ENCODE data around the gene TBC1D22B. TPM values are rescaled to one million over a fixed set of nuclear protein-coding genes. Genes with fewer than 3 reads are reported as not detected.

Gene TBC1D22B
- total and polyA plus RNA-seq, 2 of the 13 experiments (the other 11 are each of a cell fraction or from before 2014, with no cell fraction given) = 9.7 to 12.9 TPM

- H3K36me3 ChIP-seq (replicated peaks in 1 of 2; ENCODE audit: control insufficient read depth in 1 of 2, insufficient read depth in 2 of 2, low read length in 2 of 2) = no peaks in the 10 kb centered on the region
- POLR2A ChIA-PET = no interaction called here
- no peaks in the 10 kb centered on the region for H3K79me2 ChIP-seq (ENCODE audit: insufficient read depth, low read length)
- DNase-seq (ENCODE audit: low spot score) (no peak), ATAC-seq (no peak), FAIRE-seq (no peak)
- no peak overlapping the region for H3K27ac ChIP-seq (ENCODE audit: extremely low read length, insufficient read depth, low read length)
- in situ Hi-C loops (cut with HindIII; ENCODE audit: extremely low pct_ligation_motif_present, low pct_unique_long_range_greater_than_20kb) (no loop called here), intact Hi-C loops (cut with micrococcal nuclease; ENCODE audit: unreplicated experiment) (loop anchor here (2.0 kb wide), 1 partner anchor 74 kb away; no protein-coding TSS in a partner anchor)
- WGBS (ENCODE audit: low lambda C conversion rate) = 77% methylated on average over 5 of the region's 5 CpGs
- no peak overlapping the region for H2AFZ ChIP-seq (ENCODE audit: low read length)
- no peaks in the 10 kb centered on the region for H4K20me1 ChIP-seq (ENCODE audit: insufficient read depth, low read length)
- H3K4me1 ChIP-seq (ENCODE audit: insufficient read depth, low read length) = peaks cover 12% of the 10 kb centered on the region
- H3K27me3 ChIP-seq (ENCODE audit: control insufficient read depth in 1 of 2, insufficient read depth in 2 of 2, low read length in 2 of 2) = no peaks in the 10 kb centered on the region
- no peak overlapping the region for H3K4me3 ChIP-seq (replicated peaks in 1 of 3; ENCODE audit: insufficient read depth in 1 of 3, low read depth in 2 of 3, low read length in 3 of 3)
- H3K4me2 ChIP-seq (ENCODE audit: low read depth, low read length) = no peak overlapping the region
- H3K9ac ChIP-seq (ENCODE audit: insufficient read depth, low read depth, low read length) = no peak overlapping the region
- CTCF ChIA-PET (ENCODE audit: low intra/inter-chr PET ratio, low total read pairs) = no interaction called here
- BruUV-seq (replicated peaks) = no TSS peak
- H3K9me3 ChIP-seq (ENCODE audit: low read length) = no peaks in the 10 kb centered on the region
- TF ChIP-seq HMGXB4 (CRISPR knock-in tag; IDR thresholded peaks at IDR 0.05; ENCODE audit: borderline replicate concordance in 1 of 2, low read depth in 1 of 2) = no peak
- TF ChIP-seq PBX3 (CRISPR knock-in tag; IDR thresholded peaks at IDR 0.05; ENCODE audit: borderline replicate concordance) = no peak
- TF ChIP-seq PLSCR1 (CRISPR knock-in tag; IDR thresholded peaks at IDR 0.05; ENCODE audit: borderline replicate concordance) = no peak
- no peak for TF ChIP-seq ZNF746 (CRISPR knock-in tag; IDR thresholded peaks at IDR 0.05)
- TF ChIP-seq ZNF460 (CRISPR knock-in tag; IDR thresholded peaks at IDR 0.05; ENCODE audit: borderline replicate concordance) = no peak
- no peak for TF ChIP-seq MED13 (CRISPR knock-in tag; IDR thresholded peaks at IDR 0.05)
- no peak for TF ChIP-seq KLF9 (CRISPR knock-in tag; IDR thresholded peaks at IDR 0.05; ENCODE audit: low read depth)
- TF ChIP-seq ZNF740 (CRISPR knock-in tag; IDR thresholded peaks at IDR 0.05) = no peak
- no peak for TF ChIP-seq HNF1A (IDR thresholded peaks at IDR 0.05; ENCODE audit: low read depth)
- TF ChIP-seq HNF1A (CRISPR knock-in tag; IDR thresholded peaks at IDR 0.05; ENCODE audit: borderline replicate concordance) = no peak
- TF ChIP-seq SMAD9 (CRISPR knock-in tag; IDR thresholded peaks at IDR 0.05) = no peak
- TF ChIP-seq DBP (CRISPR knock-in tag; IDR thresholded peaks at IDR 0.05; ENCODE audit: not compliant biosample characterization) = no peak
- TF ChIP-seq NFE2 (CRISPR knock-in tag; IDR thresholded peaks at IDR 0.05) = no peak
- TF ChIP-seq ZNF414 (CRISPR knock-in tag; IDR thresholded peaks at IDR 0.05) = no peak
Measured at GRCh38 chr6:37232430-37233017, 25.0 kb upstream of the TBC1D22B start.

Measured in HepG2 (cell line).